Left lung (tissue), 10 donors: ENCODE results near the gene PSTPIP2. TPM values are rescaled to one million over a fixed set of nuclear protein-coding genes. Genes with fewer than 3 reads are reported as not detected.

ENCODE experiments used
- ATAC-seq: fragments of 200-7000 bp; cut with Tn5 transposase; one replicate; pipeline ENCODE4 v1.9.1; 2020; ENCODE audit warnings: moderate library complexity
- DNase-seq, 4 donors: peaks; one replicate each; pipeline ENCODE4 v3.0.0-alpha.2; 2013 to 2020
- H3K27ac ChIP-seq, 2 donors: fragments of 200-600 bp; sonication (generic) in 1 of 2; one replicate each; pipeline versions ENCODE4 v1.5.0 to v1.8.0; 2020 to 2021
- H3K27me3 ChIP-seq, 2 donors: fragments of 200-600 bp; sonication (generic) in 1 of 2; one replicate each; pipeline versions ENCODE4 v1.5.0 to v1.8.0; 2020 to 2021
- H3K36me3 ChIP-seq, 2 donors: fragments of 200-600 bp; sonication (generic) in 1 of 2; one replicate each; pipeline versions ENCODE4 v1.5.0 to v1.8.0; 2020 to 2021
- H3K4me1 ChIP-seq, 2 donors: fragments of 200-600 bp; one replicate each; pipeline ENCODE4 v1.8.0; 2021
- H3K4me3 ChIP-seq, 2 donors: fragments of 200-600 bp; sonication (generic) in 1 of 2; one replicate each; pipeline versions ENCODE4 v1.5.0 to v1.8.0; 2020 to 2021; ENCODE audit warnings: mild to moderate bottlenecking in 1 of 2
- H3K9me3 ChIP-seq, 2 donors: fragments of 200-600 bp; sonication (generic) in 1 of 2; one replicate each; pipeline versions ENCODE4 v1.5.0 to v1.8.0; 2020 to 2021
- intact Hi-C, 2 donors: fragments of 100-400 bp; cut with DNase I; formaldehyde crosslinking; loops; one replicate each; pipeline versions ENCODE4 v1.11.2 to v1.14.2; 2022
- polyA plus RNA-seq, 6 donors: library from polyadenylated mRNA; unstranded; fragments of 120-200 nt; gene quantifications; one replicate each; pipeline ENCODE4 v1.2.1, GENCODE V29; 2013; ENCODE audit not compliant: insufficient read length in 6 of 6
- total RNA-seq, 2 donors: library from RNA; stranded (reverse); fragmentation: NEBNext Ultra II Directional; extraction: Animal tissue kit (Norgen Biotek cat#: 25700); gene quantifications; one replicate each; pipeline ENCODE4 v1.2.1, GENCODE V29; 2021
- TF ChIP-seq, protein P1 (sequence below), 2 donors: fragments of 200-600 bp; sonication (generic) in 1 of 2; IDR thresholded peaks; one replicate each; pipeline versions ENCODE4 v1.5.0 to v1.8.0; 2021; ENCODE audit warnings: antibody characterized with exemption in 2 of 2
- donor health status: DM: no; HTN: yes; CAD: no.
- donor health status: DM: no; HTN: no; CAD: no.

Gene PSTPIP2
- total and polyA plus RNA-seq, 8 donors: 5.2 to 21.8 (median 7.6) TPM

DNA sequence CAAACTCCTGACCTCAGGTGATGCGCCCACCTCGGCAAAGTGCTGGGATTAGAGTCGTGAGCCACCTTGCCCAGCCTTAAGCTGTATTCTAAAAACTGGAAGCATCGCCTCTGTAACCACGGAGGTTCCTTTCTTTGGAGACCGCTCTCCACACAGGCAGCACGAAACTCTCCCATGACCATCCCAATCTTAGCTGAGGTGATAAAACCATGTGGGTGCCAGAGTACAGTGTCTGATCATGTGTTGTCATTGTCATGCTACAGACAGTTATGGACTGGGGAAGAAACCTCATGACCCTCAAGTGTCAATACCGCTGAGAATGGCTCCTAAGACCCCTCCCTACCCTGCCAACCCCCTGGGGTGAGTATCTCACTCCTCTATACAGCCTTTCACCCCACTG is 63.5 kb downstream of the PSTPIP2 start:
- no peak for DNase-seq
- intact Hi-C loops: no loop called here

GRCh38 chr18:46007165-46007564 is 64.9 kb downstream of the PSTPIP2 start:
- TF ChIP-seq, protein P1, sequence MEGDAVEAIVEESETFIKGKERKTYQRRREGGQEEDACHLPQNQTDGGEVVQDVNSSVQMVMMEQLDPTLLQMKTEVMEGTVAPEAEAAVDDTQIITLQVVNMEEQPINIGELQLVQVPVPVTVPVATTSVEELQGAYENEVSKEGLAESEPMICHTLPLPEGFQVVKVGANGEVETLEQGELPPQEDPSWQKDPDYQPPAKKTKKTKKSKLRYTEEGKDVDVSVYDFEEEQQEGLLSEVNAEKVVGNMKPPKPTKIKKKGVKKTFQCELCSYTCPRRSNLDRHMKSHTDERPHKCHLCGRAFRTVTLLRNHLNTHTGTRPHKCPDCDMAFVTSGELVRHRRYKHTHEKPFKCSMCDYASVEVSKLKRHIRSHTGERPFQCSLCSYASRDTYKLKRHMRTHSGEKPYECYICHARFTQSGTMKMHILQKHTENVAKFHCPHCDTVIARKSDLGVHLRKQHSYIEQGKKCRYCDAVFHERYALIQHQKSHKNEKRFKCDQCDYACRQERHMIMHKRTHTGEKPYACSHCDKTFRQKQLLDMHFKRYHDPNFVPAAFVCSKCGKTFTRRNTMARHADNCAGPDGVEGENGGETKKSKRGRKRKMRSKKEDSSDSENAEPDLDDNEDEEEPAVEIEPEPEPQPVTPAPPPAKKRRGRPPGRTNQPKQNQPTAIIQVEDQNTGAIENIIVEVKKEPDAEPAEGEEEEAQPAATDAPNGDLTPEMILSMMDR (IDR thresholded peaks at IDR 0.05): no peak
- H3K36me3 ChIP-seq: peaks cover 0 to 10% of the 10 kb centered on the region in 2 donors
- no peaks in the 10 kb centered on the region for H3K27me3 ChIP-seq
- DNase-seq (no peak), ATAC-seq (no peak)
- intact Hi-C loops: no loop called here
- H3K27ac ChIP-seq: no peak overlapping the region
- peaks cover 0 to 2% of the 10 kb centered on the region in 2 donors for H3K9me3 ChIP-seq
- H3K4me1 ChIP-seq: peaks cover 0 to 30% of the 10 kb centered on the region in 2 donors
- no peak overlapping the region for H3K4me3 ChIP-seq

More for the DNA sequence above, 63.5 kb downstream of the PSTPIP2 start:
- peaks cover 0 to 30% of the 10 kb centered on the region in 2 donors for H3K4me1 ChIP-seq
- TF ChIP-seq, protein P1 (IDR thresholded peaks at IDR 0.05): no peak
- no peak overlapping the region for H3K4me3 ChIP-seq
- peaks cover 0 to 10% of the 10 kb centered on the region in 2 donors for H3K36me3 ChIP-seq
- H3K27ac ChIP-seq: peak overlapping the region in 1 of 2 donors; percentile 92
- H3K27me3 ChIP-seq: no peaks in the 10 kb centered on the region
- H3K9me3 ChIP-seq: no peaks in the 10 kb centered on the region
- ATAC-seq: no peak

GRCh38 chr18:46002934-46003333 is 69.1 kb downstream of the PSTPIP2 start:
- Histone ChIP-seq H3K36me3 (no peaks in the 10 kb centered on the region), H3K9me3 (peaks cover 0 to 5% of the 10 kb centered on the region in 2 donors), H3K4me3 (no peak overlapping the region), H3K27me3 (no peaks in the 10 kb centered on the region), H3K4me1 (peaks cover 0 to 13% of the 10 kb centered on the region in 2 donors), H3K27ac (no peak overlapping the region)
- intact Hi-C loops: no loop called here
- TF ChIP-seq, protein P1 (IDR thresholded peaks at IDR 0.05): no peak
- DNase-seq (no peak), ATAC-seq (no peak)

DNA sequence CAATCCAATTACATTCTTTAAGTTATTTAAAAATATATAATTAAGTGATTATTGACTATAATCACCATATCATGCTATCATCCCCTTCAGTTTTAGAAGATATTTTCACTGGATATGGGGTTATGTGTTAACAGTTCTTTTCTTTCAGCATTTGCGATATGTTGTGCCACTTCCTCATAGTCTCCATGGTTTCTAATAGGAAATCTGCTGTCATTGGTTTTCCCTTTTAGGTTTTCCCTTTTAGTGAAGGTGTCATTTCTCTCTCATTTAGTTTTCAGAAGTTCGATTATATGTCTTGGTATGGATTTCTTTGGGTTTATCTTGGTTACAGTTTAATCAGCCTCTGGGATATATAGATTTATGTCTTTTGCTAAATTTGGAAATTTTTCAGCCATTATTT is 70.2 kb downstream of the PSTPIP2 start:
- no peak overlapping the region for H3K27ac ChIP-seq
- no peak overlapping the region for H3K4me3 ChIP-seq
- DNase-seq (no peak), ATAC-seq (no peak)
- peaks cover 0 to 14% of the 10 kb centered on the region in 2 donors for H3K4me1 ChIP-seq
- intact Hi-C loops: no loop called here
- TF ChIP-seq, protein P1 (IDR thresholded peaks at IDR 0.05): no peak
- peaks cover 0 to 5% of the 10 kb centered on the region in 2 donors for H3K9me3 ChIP-seq
- H3K27me3 ChIP-seq: no peaks in the 10 kb centered on the region
- H3K36me3 ChIP-seq: no peaks in the 10 kb centered on the region

- Histone ChIP-seq H3K4me3 (no peak overlapping the region), H3K27me3 (no peaks in the 10 kb centered on the region), H3K36me3 (peaks cover 0 to 2% of the 10 kb centered on the region in 2 donors), H3K4me1 (peaks cover 0 to 14% of the 10 kb centered on the region in 2 donors), H3K9me3 (peaks cover 0 to 5% of the 10 kb centered on the region in 2 donors), H3K27ac (no peak overlapping the region)
- ATAC-seq: no peak
- TF ChIP-seq, protein P1 (IDR thresholded peaks at IDR 0.05): no peak
- intact Hi-C loops: no loop called here
- DNase-seq: no peak
These were observed 71.0 kb downstream of the PSTPIP2 start for GRCh38 chr18:46001074-46001473.
